ENCODE results near the gene TBC1D3B. TPM values are rescaled to one million over a fixed set of nuclear protein-coding genes. Genes with fewer than 3 reads are reported as not detected.
A peak's percentile ranks its signal among the peaks of the same experiment; 100 is the strongest.

Gene TBC1D3B
- total RNA-seq, 1 experiment from 2014 or later, result 11.3 TPM

GRCh38 chr17:36149296-36149820, 27.1 kb downstream of the TBC1D3B start:
- peaks cover 0 to 6% of the 10 kb centered on the region in 2 experiments; a peak in 1 of 4 replicates for H3K4me1 ChIP-seq (ENCODE audit: control insufficient read depth in 1 of 2, insufficient read depth in 2 of 2, low read length in 2 of 2)
- no peak overlapping the region for H3K27ac ChIP-seq (ENCODE audit: low read depth, low read length)
- no peaks in the 10 kb centered on the region for H3K36me3 ChIP-seq (ENCODE audit: control insufficient read depth in 1 of 2, insufficient read depth in 2 of 2, low read length in 2 of 2)
- no peaks in the 10 kb centered on the region for H4K20me1 ChIP-seq (ENCODE audit: insufficient read depth)
- TF ChIP-seq, protein P1, sequence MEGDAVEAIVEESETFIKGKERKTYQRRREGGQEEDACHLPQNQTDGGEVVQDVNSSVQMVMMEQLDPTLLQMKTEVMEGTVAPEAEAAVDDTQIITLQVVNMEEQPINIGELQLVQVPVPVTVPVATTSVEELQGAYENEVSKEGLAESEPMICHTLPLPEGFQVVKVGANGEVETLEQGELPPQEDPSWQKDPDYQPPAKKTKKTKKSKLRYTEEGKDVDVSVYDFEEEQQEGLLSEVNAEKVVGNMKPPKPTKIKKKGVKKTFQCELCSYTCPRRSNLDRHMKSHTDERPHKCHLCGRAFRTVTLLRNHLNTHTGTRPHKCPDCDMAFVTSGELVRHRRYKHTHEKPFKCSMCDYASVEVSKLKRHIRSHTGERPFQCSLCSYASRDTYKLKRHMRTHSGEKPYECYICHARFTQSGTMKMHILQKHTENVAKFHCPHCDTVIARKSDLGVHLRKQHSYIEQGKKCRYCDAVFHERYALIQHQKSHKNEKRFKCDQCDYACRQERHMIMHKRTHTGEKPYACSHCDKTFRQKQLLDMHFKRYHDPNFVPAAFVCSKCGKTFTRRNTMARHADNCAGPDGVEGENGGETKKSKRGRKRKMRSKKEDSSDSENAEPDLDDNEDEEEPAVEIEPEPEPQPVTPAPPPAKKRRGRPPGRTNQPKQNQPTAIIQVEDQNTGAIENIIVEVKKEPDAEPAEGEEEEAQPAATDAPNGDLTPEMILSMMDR (IDR thresholded peaks at IDR 0.05 in 2 of 3, conservative IDR thresholded peaks at IDR 0.05 in 1 of 3; ENCODE audit: borderline replicate concordance in 1 of 3, insufficient read depth in 1 of 3, low read depth in 2 of 3, low read length in 2 of 3), result 0 out of 6 replicates have a peak, but pooled peaks of 1 of the 3 experiments have one; percentile 6
- no peak for TF ChIP-seq JUND (IDR thresholded peaks at IDR 0.05)
- H2AFZ ChIP-seq (ENCODE audit: low read depth, low read length, poor library complexity, severe bottlenecking), result peak overlapping the region; percentile 2
- 0 out of 2 replicates have a peak overlapping the region, but pooled peaks have one; percentile 5 for H3K4me2 ChIP-seq (ENCODE audit: low read length)
- no peak overlapping the region for H3K9ac ChIP-seq (ENCODE audit: low read length)
- ChIA-PET POLR2A (interaction anchor here (1.3 kb wide), 1 partner anchor 180 kb away, joined by 4 read pairs; no protein-coding TSS in a partner anchor), RAD21 (ENCODE audit: low non-redundant PET in 1 of 2, low total read pairs in 2 of 2, uncharacterized antibody in 2 of 2, unreplicated experiment in 2 of 2) (interaction anchor here (1.2 to 2.5 kb wide), 10 partner anchors 30 to 334 kb away, joined by 3 to 22 read pairs (median 4); no protein-coding TSS in a partner anchor), CTCF (interaction anchor here (0.8 to 4.9 kb wide), 25 partner anchors 13 to 454 kb away, joined by 3 to 137 read pairs (median 7); partner anchors contain the start of genes CCL16 and RDM1)
- no peak overlapping the region for H3K4me3 ChIP-seq (replicated peaks in 1 of 2; ENCODE audit: low read depth in 1 of 2, low read length in 2 of 2)
- BruUV-seq (replicated peaks), result no TSS peak
- H3K79me2 ChIP-seq (ENCODE audit: insufficient read depth, low read length), result no peaks in the 10 kb centered on the region
- ATAC-seq, result peak; percentile 50
- H3K9me2 ChIP-seq (ENCODE audit: insufficient read depth), result no peaks in the 10 kb centered on the region
- intact Hi-C loops (cut with micrococcal nuclease), result no loop called here
- H3K27me3 ChIP-seq (ENCODE audit: insufficient read depth, low read length), result peaks cover 13% of the 10 kb centered on the region; the same call in 1 of the 2 replicates
- DNase-seq (ENCODE audit: low read depth, low spot score), result no peak
- H3K9me3 ChIP-seq (ENCODE audit: control insufficient read depth in 1 of 2, insufficient read depth in 1 of 2, low read depth in 1 of 2, low read length in 2 of 2), result no peaks in the 10 kb centered on the region

DNA sequence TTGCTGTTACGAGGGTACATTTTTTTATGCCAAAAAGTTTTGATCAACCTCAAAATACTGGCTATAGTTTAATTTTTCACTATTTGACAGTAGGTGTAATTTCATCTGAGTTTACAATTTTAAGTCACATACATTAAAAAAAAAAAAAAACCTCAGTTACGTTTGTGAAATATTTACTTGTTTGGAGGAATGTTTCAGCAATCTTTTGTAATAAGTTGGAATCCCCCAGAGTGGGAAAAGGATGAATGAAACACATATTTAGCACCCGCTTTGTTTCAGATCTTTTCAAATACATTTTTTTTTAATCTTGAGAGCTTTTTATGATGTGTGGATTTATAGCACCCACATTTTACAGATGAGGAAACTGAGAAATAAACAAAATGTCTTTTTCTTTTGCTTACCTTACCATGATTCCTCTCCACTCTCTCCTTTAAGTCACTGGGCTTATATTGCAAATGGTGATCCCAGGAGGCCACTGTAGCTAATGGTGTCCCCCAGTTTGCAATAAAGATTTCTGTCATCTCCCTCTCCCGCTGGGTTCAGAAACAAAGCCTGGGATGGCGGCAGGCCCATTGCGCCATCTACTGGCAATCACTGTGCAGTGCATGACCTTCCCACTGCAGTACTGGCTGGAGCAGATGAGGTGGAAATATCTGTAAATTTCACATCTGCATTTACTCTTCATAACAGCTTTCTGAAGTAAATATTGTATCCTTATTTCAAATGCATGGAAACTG, 27.7 kb downstream of the TBC1D3B start:
- peaks cover 0 to 6% of the 10 kb centered on the region in 2 experiments; a peak in 1 of 4 replicates for H3K4me1 ChIP-seq (ENCODE audit: control insufficient read depth in 1 of 2, insufficient read depth in 2 of 2, low read length in 2 of 2)
- ChIA-PET POLR2A (interaction anchor here (0.8 to 1.3 kb wide), 3 partner anchors 76 to 179 kb away, joined by 3 to 4 read pairs (median 3); no protein-coding TSS in a partner anchor), RAD21 (ENCODE audit: low non-redundant PET in 1 of 2, low total read pairs in 2 of 2, uncharacterized antibody in 2 of 2, unreplicated experiment in 2 of 2) (interaction anchor here (0.6 to 2.5 kb wide), 15 partner anchors 14 to 334 kb away, joined by 3 to 22 read pairs (median 4); no protein-coding TSS in a partner anchor), CTCF (interaction anchor here (0.6 to 4.9 kb wide), 37 partner anchors 10 to 454 kb away, joined by 3 to 137 read pairs (median 5); partner anchors contain the start of genes CCL16 and RDM1)
- BruUV-seq (replicated peaks), result no TSS peak
- H3K4me2 ChIP-seq (ENCODE audit: low read length), result peak overlapping the region; percentile 5; the same call in 1 of the 2 replicates
- H3K27me3 ChIP-seq (ENCODE audit: insufficient read depth, low read length), result peaks cover 13% of the 10 kb centered on the region; the same call in 1 of the 2 replicates
- no peak overlapping the region for H3K4me3 ChIP-seq (replicated peaks in 1 of 2; ENCODE audit: low read depth in 1 of 2, low read length in 2 of 2)
- H2AFZ ChIP-seq (ENCODE audit: low read depth, low read length, poor library complexity, severe bottlenecking), result peak overlapping the region; percentile 91
- no peaks in the 10 kb centered on the region for H3K36me3 ChIP-seq (ENCODE audit: control insufficient read depth in 1 of 2, insufficient read depth in 2 of 2, low read length in 2 of 2)
- H3K9ac ChIP-seq (ENCODE audit: low read length), result no peak overlapping the region
- DNase-seq (ENCODE audit: low read depth, low spot score), result peak; percentile 68
- no peaks in the 10 kb centered on the region for H3K79me2 ChIP-seq (ENCODE audit: insufficient read depth, low read length)
- peak; percentile 98 for ATAC-seq
- no peak overlapping the region for H3K27ac ChIP-seq (ENCODE audit: low read depth, low read length)
- TF ChIP-seq JUND (IDR thresholded peaks at IDR 0.05), result no peak
- peak; percentile 56 for TF ChIP-seq TCF7L2 (IDR thresholded peaks at IDR 0.05; ENCODE audit: borderline replicate concordance, extremely low read depth, insufficient read depth, insufficient read length)
- TF ChIP-seq RAD21 (IDR thresholded peaks at IDR 0.05; ENCODE audit: low read depth), result peak; percentile 99
- TF ChIP-seq SIN3A (IDR thresholded peaks at IDR 0.05; ENCODE audit: low read depth), result no peak
- TF ChIP-seq, protein P1 (IDR thresholded peaks at IDR 0.05 in 2 of 3, conservative IDR thresholded peaks at IDR 0.05 in 1 of 3; ENCODE audit: borderline replicate concordance in 1 of 3, insufficient read depth in 1 of 3, low read depth in 2 of 3, low read length in 2 of 3), result peak; percentile 98 to 100 (median 100)
- peak; percentile 80 for TF ChIP-seq YY1 (IDR thresholded peaks at IDR 0.05; ENCODE audit: extremely low read depth, insufficient replicate concordance, low read depth, low read length)
- TF ChIP-seq SP1 (IDR thresholded peaks at IDR 0.05; ENCODE audit: low read depth), result no peak
- no peaks in the 10 kb centered on the region for H3K9me3 ChIP-seq (ENCODE audit: control insufficient read depth in 1 of 2, insufficient read depth in 1 of 2, low read depth in 1 of 2, low read length in 2 of 2)
- H3K9me2 ChIP-seq (ENCODE audit: insufficient read depth), result no peaks in the 10 kb centered on the region
- intact Hi-C loops (cut with micrococcal nuclease), result loop anchor here (1.0 kb wide), 1 partner anchor 179 kb away; no protein-coding TSS in a partner anchor
- H4K20me1 ChIP-seq (ENCODE audit: insufficient read depth), result no peaks in the 10 kb centered on the region
